ENCODE measurements around the gene MOB1A. TPM values are rescaled to one million over a fixed set of nuclear protein-coding genes. Genes with fewer than 3 reads are reported as not detected.
"Not testable (repeated sequence)": the region's sequence is repeated elsewhere in the genome, so short reads cannot be mapped to it uniquely, and the experiment has no call there.

The MOB1A gene
- polyA plus RNA-seq, 1 donor (not counting 4 experiments of a cell fraction or from before 2014, with no cell fraction given) = 92.4 TPM

DNA sequence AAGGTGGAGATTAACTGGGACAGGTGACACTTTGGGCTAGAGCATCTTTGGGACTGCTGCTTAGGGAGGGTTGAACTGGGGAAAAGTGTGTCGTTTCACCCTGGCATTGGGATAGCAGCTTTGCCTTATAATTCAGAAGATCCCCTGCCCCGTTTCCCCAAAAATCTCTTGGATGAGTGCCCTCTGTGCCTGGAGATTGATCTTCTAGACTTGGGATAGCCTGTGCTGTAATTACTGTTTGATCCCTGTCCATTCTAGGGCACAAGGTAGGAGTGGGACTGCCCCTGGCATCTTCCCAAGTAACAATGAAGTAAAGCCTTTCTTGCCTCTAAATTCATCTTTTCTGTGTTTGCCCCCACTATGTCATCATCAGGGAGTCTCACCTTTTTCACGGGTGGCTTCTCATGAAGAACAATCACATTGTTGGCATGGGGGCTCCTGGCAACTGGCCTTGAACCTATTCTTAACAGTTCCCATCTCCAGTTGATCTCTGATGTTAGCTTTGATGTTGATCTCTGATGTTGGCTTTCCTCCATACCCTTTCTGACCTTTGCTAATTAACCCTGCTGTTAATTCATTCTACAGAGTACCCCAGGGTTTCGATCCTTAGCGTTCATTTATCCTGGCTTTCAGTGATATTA, 41.3 kb upstream of the MOB1A start:
- Histone ChIP-seq H3K4me2 (ENCODE audit: control insufficient read depth, extremely low read depth, insufficient read depth, low read depth, low read length) (no peak overlapping the region), H3K27me3 (ENCODE audit: control insufficient read depth, extremely low read depth, insufficient read depth, low read length) (no peaks in the 10 kb centered on the region), H3K36me3 (ENCODE audit: control insufficient read depth in 2 of 2, extremely low read depth in 1 of 2, insufficient read depth in 2 of 2, low read length in 2 of 2) (peaks cover 5 to 29% of the 10 kb centered on the region in 2 experiments), H3K9ac (ENCODE audit: control insufficient read depth, extremely low read depth, insufficient read depth, low read length) (no peak overlapping the region), H3K4me3 (ENCODE audit: control insufficient read depth in 2 of 3, extremely low read depth in 1 of 3, insufficient read depth in 2 of 3, low read depth in 1 of 3, low read length in 3 of 3) (no peak overlapping the region), H3K9me1 (ENCODE audit: control insufficient read depth, extremely low read depth, insufficient read depth, low read length) (peaks cover 2% of the 10 kb centered on the region), H3K9me3 (ENCODE audit: control insufficient read depth, low read depth, low read length) (no peaks in the 10 kb centered on the region), H3K27ac (ENCODE audit: control insufficient read depth, insufficient read depth, low read length) (no peak overlapping the region), H2AFZ (ENCODE audit: control insufficient read depth, low read length) (no peak overlapping the region), H4K20me1 (ENCODE audit: control insufficient read depth, extremely low read depth, insufficient read depth, low read length) (peaks cover 3% of the 10 kb centered on the region), H3K4me1 (ENCODE audit: control insufficient read depth, extremely low read depth, insufficient read depth, low read length) (peaks cover 4% of the 10 kb centered on the region), H3K79me2 (ENCODE audit: control insufficient read depth, insufficient read depth, low read length) (no peaks in the 10 kb centered on the region)
- no peak for DNase-seq (ENCODE audit: low read depth, low spot score)
- no peak for FAIRE-seq
- dilution Hi-C loops (cut with MboI; ENCODE audit: extremely low pct_ligation_motif_present, low sequenced_read_pairs) = no loop called here
- TF ChIP-seq, protein P1, sequence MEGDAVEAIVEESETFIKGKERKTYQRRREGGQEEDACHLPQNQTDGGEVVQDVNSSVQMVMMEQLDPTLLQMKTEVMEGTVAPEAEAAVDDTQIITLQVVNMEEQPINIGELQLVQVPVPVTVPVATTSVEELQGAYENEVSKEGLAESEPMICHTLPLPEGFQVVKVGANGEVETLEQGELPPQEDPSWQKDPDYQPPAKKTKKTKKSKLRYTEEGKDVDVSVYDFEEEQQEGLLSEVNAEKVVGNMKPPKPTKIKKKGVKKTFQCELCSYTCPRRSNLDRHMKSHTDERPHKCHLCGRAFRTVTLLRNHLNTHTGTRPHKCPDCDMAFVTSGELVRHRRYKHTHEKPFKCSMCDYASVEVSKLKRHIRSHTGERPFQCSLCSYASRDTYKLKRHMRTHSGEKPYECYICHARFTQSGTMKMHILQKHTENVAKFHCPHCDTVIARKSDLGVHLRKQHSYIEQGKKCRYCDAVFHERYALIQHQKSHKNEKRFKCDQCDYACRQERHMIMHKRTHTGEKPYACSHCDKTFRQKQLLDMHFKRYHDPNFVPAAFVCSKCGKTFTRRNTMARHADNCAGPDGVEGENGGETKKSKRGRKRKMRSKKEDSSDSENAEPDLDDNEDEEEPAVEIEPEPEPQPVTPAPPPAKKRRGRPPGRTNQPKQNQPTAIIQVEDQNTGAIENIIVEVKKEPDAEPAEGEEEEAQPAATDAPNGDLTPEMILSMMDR (optimal IDR thresholded peaks at IDR 0.05 in 1 of 3, IDR thresholded peaks at IDR 0.05 in 1 of 3, conservative IDR thresholded peaks at IDR 0.05 in 1 of 3; ENCODE audit: extremely low read depth in 1 of 3, insufficient read depth in 2 of 3, low read length in 3 of 3) = no peak
- TF ChIP-seq EZH2 (IDR thresholded peaks at IDR 0.05; ENCODE audit: low read length) = no peak

DNA sequence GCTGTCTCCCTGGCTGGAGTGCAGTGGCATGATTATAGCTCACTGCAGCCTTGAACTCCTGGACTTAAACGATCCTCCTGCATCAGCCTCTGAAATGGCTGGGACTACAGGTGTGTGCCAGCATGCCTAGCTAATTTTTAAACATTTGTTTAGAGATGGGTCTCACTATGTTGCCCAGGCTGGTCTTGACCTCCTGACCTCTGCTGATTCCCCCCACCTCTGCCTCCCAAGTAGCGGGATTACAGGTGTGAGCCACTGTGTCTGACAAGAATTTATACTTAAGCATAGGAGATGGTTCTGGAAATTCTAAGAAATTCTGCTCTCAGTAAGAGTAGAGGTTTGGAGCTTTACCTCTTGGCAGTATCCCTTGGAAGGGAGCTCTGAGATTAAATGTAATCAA, 38.0 kb upstream of the MOB1A start:
- Histone ChIP-seq H3K79me2 (ENCODE audit: control insufficient read depth, insufficient read depth, low read length) (no peaks in the 10 kb centered on the region), H3K4me3 (ENCODE audit: control insufficient read depth in 2 of 3, extremely low read depth in 1 of 3, insufficient read depth in 2 of 3, low read depth in 1 of 3, low read length in 3 of 3) (no peak overlapping the region), H4K20me1 (ENCODE audit: control insufficient read depth, extremely low read depth, insufficient read depth, low read length) (no peaks in the 10 kb centered on the region), H3K4me2 (ENCODE audit: control insufficient read depth, extremely low read depth, insufficient read depth, low read depth, low read length) (no peak overlapping the region), H3K9me3 (ENCODE audit: control insufficient read depth, low read depth, low read length) (no peaks in the 10 kb centered on the region), H3K36me3 (ENCODE audit: control insufficient read depth in 2 of 2, extremely low read depth in 1 of 2, insufficient read depth in 2 of 2, low read length in 2 of 2) (peaks cover 14 to 41% of the 10 kb centered on the region in 2 experiments), H2AFZ (ENCODE audit: control insufficient read depth, low read length) (no peak overlapping the region), H3K4me1 (ENCODE audit: control insufficient read depth, extremely low read depth, insufficient read depth, low read length) (no peaks in the 10 kb centered on the region), H3K27ac (ENCODE audit: control insufficient read depth, insufficient read depth, low read length) (no peak overlapping the region), H3K27me3 (ENCODE audit: control insufficient read depth, extremely low read depth, insufficient read depth, low read length) (no peaks in the 10 kb centered on the region), H3K9me1 (ENCODE audit: control insufficient read depth, extremely low read depth, insufficient read depth, low read length) (peaks cover 2% of the 10 kb centered on the region), H3K9ac (ENCODE audit: control insufficient read depth, extremely low read depth, insufficient read depth, low read length) (no peak overlapping the region)
- FAIRE-seq (no peak), DNase-seq (ENCODE audit: low read depth, low spot score) (no peak)
- no peak for TF ChIP-seq EZH2 (IDR thresholded peaks at IDR 0.05; ENCODE audit: low read length)
- TF ChIP-seq, protein P1 (optimal IDR thresholded peaks at IDR 0.05 in 1 of 3, IDR thresholded peaks at IDR 0.05 in 1 of 3, conservative IDR thresholded peaks at IDR 0.05 in 1 of 3; ENCODE audit: extremely low read depth in 1 of 3, insufficient read depth in 2 of 3, low read length in 3 of 3) = no peak
- dilution Hi-C loops (cut with MboI; ENCODE audit: extremely low pct_ligation_motif_present, low sequenced_read_pairs) = no loop called here

GRCh38 chr2:74215771-74216170, 37.1 kb upstream of the MOB1A start:
- H3K9me3 ChIP-seq (ENCODE audit: control insufficient read depth, low read depth, low read length); H3K4me2 ChIP-seq (ENCODE audit: control insufficient read depth, extremely low read depth, insufficient read depth, low read depth, low read length); H3K4me3 ChIP-seq (ENCODE audit: control insufficient read depth in 2 of 3, extremely low read depth in 1 of 3, insufficient read depth in 2 of 3, low read depth in 1 of 3, low read length in 3 of 3); DNase-seq (ENCODE audit: low read depth, low spot score); H3K4me1 ChIP-seq (ENCODE audit: control insufficient read depth, extremely low read depth, insufficient read depth, low read length); dilution Hi-C loops (cut with MboI; ENCODE audit: extremely low pct_ligation_motif_present, low sequenced_read_pairs); H3K27ac ChIP-seq (ENCODE audit: control insufficient read depth, insufficient read depth, low read length); H3K9me1 ChIP-seq (ENCODE audit: control insufficient read depth, extremely low read depth, insufficient read depth, low read length); H4K20me1 ChIP-seq (ENCODE audit: control insufficient read depth, extremely low read depth, insufficient read depth, low read length); H2AFZ ChIP-seq (ENCODE audit: control insufficient read depth, low read length); H3K9ac ChIP-seq (ENCODE audit: control insufficient read depth, extremely low read depth, insufficient read depth, low read length); H3K79me2 ChIP-seq (ENCODE audit: control insufficient read depth, insufficient read depth, low read length); FAIRE-seq; H3K27me3 ChIP-seq (ENCODE audit: control insufficient read depth, extremely low read depth, insufficient read depth, low read length): not testable (repeated sequence)
- peaks cover 16 to 41% of the 10 kb centered on the region in 2 experiments for H3K36me3 ChIP-seq (ENCODE audit: control insufficient read depth in 2 of 2, extremely low read depth in 1 of 2, insufficient read depth in 2 of 2, low read length in 2 of 2)

Data from keratinocyte (primary cell).